ENCODE measurements around the gene SLC15A3. TPM values are rescaled to one million over a fixed set of nuclear protein-coding genes. Genes with fewer than 3 reads are reported as not detected.

The SLC15A3 gene
- total and polyA plus RNA-seq, 2 donors (not counting 1 experiment from before 2014, with no cell fraction given): 10.5 to 29.9 TPM

DNA sequence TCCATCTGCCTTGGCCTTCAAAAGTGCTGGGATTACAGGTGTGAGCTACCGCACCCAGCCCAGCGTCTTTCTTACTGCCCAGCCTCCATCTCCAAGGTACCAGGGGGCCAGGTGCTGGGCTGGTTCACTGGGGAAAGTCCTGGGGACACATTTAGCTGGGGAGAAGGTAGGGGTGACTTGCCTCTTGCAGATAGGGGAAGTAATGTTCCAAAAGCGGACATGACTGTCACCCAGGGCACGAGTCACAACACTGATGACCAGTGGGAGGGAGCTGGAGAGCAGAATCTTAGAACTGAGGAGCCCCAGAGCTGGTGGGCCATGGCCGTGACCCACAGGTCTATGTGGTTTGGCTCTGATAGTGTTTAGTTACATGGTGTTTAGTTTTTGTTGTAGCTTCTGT lies 2.4 kb upstream of the SLC15A3 start:
- Histone ChIP-seq H3K4me3 (replicated peaks in 1 of 4; ENCODE audit: control extremely low read depth in 1 of 4, insufficient read depth in 1 of 4, low read depth in 3 of 4, low read length in 4 of 4) (no peak overlapping the region), H3K4me2 (ENCODE audit: extremely low read depth, insufficient read depth, low read length) (no peak overlapping the region), H3K9ac (ENCODE audit: insufficient read depth, low read length) (no peak overlapping the region), H3K4me1 (ENCODE audit: control insufficient read depth, extremely low read depth, insufficient read depth, low read length) (peaks cover 2% of the 10 kb centered on the region), H3K27ac (ENCODE audit: insufficient read depth, low read length) (no peak overlapping the region), H4K20me1 (ENCODE audit: control insufficient read depth, extremely low read depth, insufficient read depth, low read length) (no peaks in the 10 kb centered on the region), H2AFZ (ENCODE audit: low read length) (no peak overlapping the region), H3K36me3 (ENCODE audit: control insufficient read depth, insufficient read depth, low read length) (no peaks in the 10 kb centered on the region), H3K79me2 (ENCODE audit: control insufficient read depth, insufficient read depth, low read length) (no peaks in the 10 kb centered on the region), H3K9me3 (ENCODE audit: control insufficient read depth, insufficient read depth, low read depth, low read length) (no peaks in the 10 kb centered on the region), H3K27me3 (ENCODE audit: control insufficient read depth, insufficient read depth, low read length) (no peaks in the 10 kb centered on the region)
- no peak for TF ChIP-seq EZH2 (IDR thresholded peaks at IDR 0.05; ENCODE audit: low read length, missing control alignments)
- TF ChIP-seq, protein P1, sequence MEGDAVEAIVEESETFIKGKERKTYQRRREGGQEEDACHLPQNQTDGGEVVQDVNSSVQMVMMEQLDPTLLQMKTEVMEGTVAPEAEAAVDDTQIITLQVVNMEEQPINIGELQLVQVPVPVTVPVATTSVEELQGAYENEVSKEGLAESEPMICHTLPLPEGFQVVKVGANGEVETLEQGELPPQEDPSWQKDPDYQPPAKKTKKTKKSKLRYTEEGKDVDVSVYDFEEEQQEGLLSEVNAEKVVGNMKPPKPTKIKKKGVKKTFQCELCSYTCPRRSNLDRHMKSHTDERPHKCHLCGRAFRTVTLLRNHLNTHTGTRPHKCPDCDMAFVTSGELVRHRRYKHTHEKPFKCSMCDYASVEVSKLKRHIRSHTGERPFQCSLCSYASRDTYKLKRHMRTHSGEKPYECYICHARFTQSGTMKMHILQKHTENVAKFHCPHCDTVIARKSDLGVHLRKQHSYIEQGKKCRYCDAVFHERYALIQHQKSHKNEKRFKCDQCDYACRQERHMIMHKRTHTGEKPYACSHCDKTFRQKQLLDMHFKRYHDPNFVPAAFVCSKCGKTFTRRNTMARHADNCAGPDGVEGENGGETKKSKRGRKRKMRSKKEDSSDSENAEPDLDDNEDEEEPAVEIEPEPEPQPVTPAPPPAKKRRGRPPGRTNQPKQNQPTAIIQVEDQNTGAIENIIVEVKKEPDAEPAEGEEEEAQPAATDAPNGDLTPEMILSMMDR (conservative IDR thresholded peaks at IDR 0.05 in 1 of 2, IDR thresholded peaks at IDR 0.05 in 1 of 2; ENCODE audit: low read depth in 1 of 2, low read length in 2 of 2): no peak
- no peak for DNase-seq (ENCODE audit: low read depth in 2 of 2)

DNA sequence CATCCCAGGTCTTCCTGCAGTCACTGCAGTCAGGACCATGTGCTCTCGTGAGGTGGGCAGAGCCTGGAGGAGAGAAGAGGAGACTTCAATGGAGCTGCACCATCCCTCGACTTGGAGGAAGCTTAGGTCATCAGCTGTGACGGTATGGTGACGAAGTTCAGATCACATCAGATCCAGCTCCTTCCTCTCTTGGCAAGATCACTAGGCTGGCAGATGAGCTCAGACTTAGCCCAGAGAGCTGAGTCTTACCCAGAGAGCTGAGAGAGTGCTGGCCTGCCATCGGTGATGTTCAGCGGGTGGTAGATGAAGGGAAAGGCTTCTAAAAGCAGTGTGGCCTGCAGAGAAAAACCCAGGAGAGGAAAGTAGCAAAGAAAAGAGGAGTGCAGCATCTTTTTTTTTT lies 1.8 kb upstream of the SLC15A3 start:
- no peak overlapping the region for H3K4me2 ChIP-seq (ENCODE audit: extremely low read depth, insufficient read depth, low read length)
- no peaks in the 10 kb centered on the region for H3K79me2 ChIP-seq (ENCODE audit: control insufficient read depth, insufficient read depth, low read length)
- peak in 1 of 2 donors; percentile 26 for DNase-seq (ENCODE audit: low read depth in 2 of 2)
- peaks cover 2% of the 10 kb centered on the region for H3K4me1 ChIP-seq (ENCODE audit: control insufficient read depth, extremely low read depth, insufficient read depth, low read length)
- H2AFZ ChIP-seq (ENCODE audit: low read length): peak overlapping the region; percentile 49
- H3K9ac ChIP-seq (ENCODE audit: insufficient read depth, low read length): no peak overlapping the region
- H3K9me3 ChIP-seq (ENCODE audit: control insufficient read depth, insufficient read depth, low read depth, low read length): no peaks in the 10 kb centered on the region
- no peaks in the 10 kb centered on the region for H3K27me3 ChIP-seq (ENCODE audit: control insufficient read depth, insufficient read depth, low read length)
- TF ChIP-seq, protein P1 (conservative IDR thresholded peaks at IDR 0.05 in 1 of 2, IDR thresholded peaks at IDR 0.05 in 1 of 2; ENCODE audit: low read depth in 1 of 2, low read length in 2 of 2): no peak
- TF ChIP-seq EZH2 (IDR thresholded peaks at IDR 0.05; ENCODE audit: low read length, missing control alignments): no peak
- no peaks in the 10 kb centered on the region for H3K36me3 ChIP-seq (ENCODE audit: control insufficient read depth, insufficient read depth, low read length)
- no peaks in the 10 kb centered on the region for H4K20me1 ChIP-seq (ENCODE audit: control insufficient read depth, extremely low read depth, insufficient read depth, low read length)
- H3K4me3 ChIP-seq (replicated peaks in 1 of 4; ENCODE audit: control extremely low read depth in 1 of 4, insufficient read depth in 1 of 4, low read depth in 3 of 4, low read length in 4 of 4): no peak overlapping the region
- no peak overlapping the region for H3K27ac ChIP-seq (ENCODE audit: insufficient read depth, low read length)

DNA sequence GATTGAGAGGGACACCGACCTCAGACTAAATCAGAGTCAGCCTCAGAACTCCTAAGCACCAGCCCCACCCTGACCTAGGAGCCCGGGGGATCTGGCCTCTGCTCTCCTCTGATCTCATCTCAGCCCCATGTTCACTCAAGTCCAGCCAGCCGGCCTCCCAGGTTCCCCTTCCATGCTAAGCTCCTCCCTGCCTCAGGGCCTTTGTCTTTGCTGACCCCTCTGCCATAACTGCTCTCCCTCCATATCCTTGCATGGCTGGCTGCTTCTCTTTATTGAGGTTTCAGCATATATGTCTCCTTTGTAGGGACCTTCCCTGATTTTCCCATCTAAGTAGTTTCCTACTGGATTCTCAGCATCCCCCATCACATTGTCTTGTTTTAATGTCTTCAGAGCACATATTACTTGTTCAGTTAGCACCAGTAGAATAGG lies 780 bp upstream of the SLC15A3 start:
- Histone ChIP-seq H3K36me3 (ENCODE audit: control insufficient read depth, insufficient read depth, low read length) (no peaks in the 10 kb centered on the region), H3K9ac (ENCODE audit: insufficient read depth, low read length) (no peak overlapping the region)

More for the DNA sequence above, 780 bp upstream of the SLC15A3 start:
- peak overlapping the region; percentile 82 for H3K4me2 ChIP-seq (ENCODE audit: extremely low read depth, insufficient read depth, low read length)
- peak overlapping the region; percentile 60 for H3K27ac ChIP-seq (ENCODE audit: insufficient read depth, low read length)
- no peak for DNase-seq (ENCODE audit: low read depth in 2 of 2)
- no peaks in the 10 kb centered on the region for H3K79me2 ChIP-seq (ENCODE audit: control insufficient read depth, insufficient read depth, low read length)
- H3K4me1 ChIP-seq (ENCODE audit: control insufficient read depth, extremely low read depth, insufficient read depth, low read length): peaks cover 2% of the 10 kb centered on the region
- H3K4me3 ChIP-seq (replicated peaks in 1 of 4; ENCODE audit: control extremely low read depth in 1 of 4, insufficient read depth in 1 of 4, low read depth in 3 of 4, low read length in 4 of 4): peak overlapping the region in 2 of 4 experiments; percentile 56 to 59
- TF ChIP-seq EZH2 (IDR thresholded peaks at IDR 0.05; ENCODE audit: low read length, missing control alignments): no peak
- TF ChIP-seq, protein P1 (conservative IDR thresholded peaks at IDR 0.05 in 1 of 2, IDR thresholded peaks at IDR 0.05 in 1 of 2; ENCODE audit: low read depth in 1 of 2, low read length in 2 of 2): no peak
- no peaks in the 10 kb centered on the region for H4K20me1 ChIP-seq (ENCODE audit: control insufficient read depth, extremely low read depth, insufficient read depth, low read length)
- H3K27me3 ChIP-seq (ENCODE audit: control insufficient read depth, insufficient read depth, low read length): no peaks in the 10 kb centered on the region
- no peaks in the 10 kb centered on the region for H3K9me3 ChIP-seq (ENCODE audit: control insufficient read depth, insufficient read depth, low read depth, low read length)
- H2AFZ ChIP-seq (ENCODE audit: low read length): peak overlapping the region; percentile 83
